BLaER1 treated with 17β-estradiol and CSF1 and Interleukin-3, amounts not matched to agents 10 nM and 100 nM (cell line): ENCODE measurements around the gene WASF3.

Experiments used
- H3K27ac ChIP-seq, 11 experiments: shearing (Covaris generic); formaldehyde crosslinking; 2 replicates each; pipeline ENCODE4 v1.8.1; 2022
- H3K27me3 ChIP-seq, 11 experiments: shearing (Covaris generic); formaldehyde crosslinking; 2 replicates each; pipeline ENCODE4 v1.8.1; 2022
- H3K36me3 ChIP-seq, 11 experiments: shearing (Covaris generic); formaldehyde crosslinking; 2 replicates each; pipeline ENCODE4 v1.8.1; 2022
- H3K4me1 ChIP-seq, 10 experiments: shearing (Covaris generic); formaldehyde crosslinking; 2 replicates each; pipeline ENCODE4 v1.8.1; 2022
- H3K4me2 ChIP-seq, 11 experiments: shearing (Covaris generic); formaldehyde crosslinking; 2 replicates each; pipeline ENCODE4 v1.8.1; 2022
- H3K4me3 ChIP-seq, 10 experiments: shearing (Covaris generic); formaldehyde crosslinking; 2 replicates each; pipeline ENCODE4 v1.8.1; 2022
- H3K9ac ChIP-seq, 11 experiments: shearing (Covaris generic); formaldehyde crosslinking; 2 replicates each; pipeline ENCODE4 v1.8.1; 2022
- H3K9me3 ChIP-seq, 11 experiments: shearing (Covaris generic); formaldehyde crosslinking; replicated peaks in 1 of 11; 2 replicates each; pipeline ENCODE4 v1.8.1; 2022
- H4K20me1 ChIP-seq, 11 experiments: shearing (Covaris generic); formaldehyde crosslinking; 2 replicates each; pipeline ENCODE4 v1.8.1; 2022
- Cebpa-rat ChIP-seq, 11 experiments: shearing (Covaris generic); IDR thresholded peaks; 2 replicates each; pipeline ENCODE4 v1.8.1; 2022

Gene WASF3

GRCh38 chr13:26590951-26591350 lies 33.5 kb downstream of the WASF3 start:
- no peaks in the 10 kb centered on the region; a peak in 1 of 22 replicates for H4K20me1 ChIP-seq
- H3K9ac ChIP-seq = no peak overlapping the region
- H3K9me3 ChIP-seq = 0 out of 22 replicates have a peak, but pooled peaks cover 0 to under 1% (median 0%) of the 10 kb centered on the region in 11 experiments
- H3K4me1 ChIP-seq = peaks cover 0 to 6% (median 0%) of the 10 kb centered on the region in 10 experiments; a peak in 4 of 20 replicates
- H3K4me3 ChIP-seq = no peak overlapping the region
- no peak overlapping the region for H3K4me2 ChIP-seq
- H3K36me3 ChIP-seq = no peaks in the 10 kb centered on the region
- no peaks in the 10 kb centered on the region; a peak in 1 of 22 replicates for H3K27me3 ChIP-seq
- no peak for TF ChIP-seq Cebpa-rat (IDR thresholded peaks at IDR 0.05)
- no peak overlapping the region for H3K27ac ChIP-seq

- no peak overlapping the region for H3K4me2 ChIP-seq
- H3K36me3 ChIP-seq = no peaks in the 10 kb centered on the region
- H3K27me3 ChIP-seq = no peaks in the 10 kb centered on the region; a peak in 1 of 22 replicates
- H3K9me3 ChIP-seq = peaks cover 3 to 7% (median 5%) of the 10 kb centered on the region in 11 experiments
- TF ChIP-seq Cebpa-rat (IDR thresholded peaks at IDR 0.05) = no peak
- no peaks in the 10 kb centered on the region; a peak in 1 of 22 replicates for H4K20me1 ChIP-seq
- no peak overlapping the region for H3K4me3 ChIP-seq
- H3K9ac ChIP-seq = no peak overlapping the region
- peaks cover 0 to 6% (median 0%) of the 10 kb centered on the region in 10 experiments; a peak in 4 of 20 replicates for H3K4me1 ChIP-seq
- H3K27ac ChIP-seq = no peak overlapping the region
These were observed 34.2 kb downstream of the WASF3 start for GRCh38 chr13:26591672-26592071.

GRCh38 chr13:26593661-26594060 lies 36.2 kb downstream of the WASF3 start:
- peaks cover 11 to 21% (median 18%) of the 10 kb centered on the region in 11 experiments for H3K9me3 ChIP-seq
- no peak overlapping the region for H3K9ac ChIP-seq
- H3K27ac ChIP-seq = no peak overlapping the region
- no peak overlapping the region for H3K4me2 ChIP-seq
- TF ChIP-seq Cebpa-rat (IDR thresholded peaks at IDR 0.05) = no peak
- no peaks in the 10 kb centered on the region for H3K36me3 ChIP-seq
- H3K4me1 ChIP-seq = peaks cover 0 to 6% (median 0%) of the 10 kb centered on the region in 10 experiments; a peak in 4 of 20 replicates
- no peak overlapping the region for H3K4me3 ChIP-seq
- H4K20me1 ChIP-seq = no peaks in the 10 kb centered on the region; a peak in 1 of 22 replicates
- no peaks in the 10 kb centered on the region for H3K27me3 ChIP-seq

- no peak for TF ChIP-seq Cebpa-rat (IDR thresholded peaks at IDR 0.05)
- no peaks in the 10 kb centered on the region for H3K27me3 ChIP-seq
- H3K27ac ChIP-seq = no peak overlapping the region
- no peak overlapping the region for H3K9ac ChIP-seq
- H3K4me1 ChIP-seq = peaks cover 0 to 6% (median 0%) of the 10 kb centered on the region in 10 experiments; a peak in 4 of 20 replicates
- no peak overlapping the region for H3K4me3 ChIP-seq
- H3K4me2 ChIP-seq = no peak overlapping the region
- no peaks in the 10 kb centered on the region; a peak in 1 of 22 replicates for H4K20me1 ChIP-seq
- H3K36me3 ChIP-seq = no peaks in the 10 kb centered on the region
- H3K9me3 ChIP-seq = peaks cover 11 to 27% (median 24%) of the 10 kb centered on the region in 11 experiments
These were observed 36.9 kb downstream of the WASF3 start for GRCh38 chr13:26594363-26594762.

GRCh38 chr13:26596458-26596857 lies 39.0 kb downstream of the WASF3 start:
- H3K27ac ChIP-seq = no peak overlapping the region
- H3K36me3 ChIP-seq = no peaks in the 10 kb centered on the region
- no peak for TF ChIP-seq Cebpa-rat (IDR thresholded peaks at IDR 0.05)
- peaks cover 0 to 5% (median 3%) of the 10 kb centered on the region in 10 experiments; a peak in 11 of 20 replicates for H3K4me1 ChIP-seq
- no peaks in the 10 kb centered on the region; a peak in 1 of 22 replicates for H4K20me1 ChIP-seq
- no peaks in the 10 kb centered on the region for H3K27me3 ChIP-seq
- no peak overlapping the region for H3K9ac ChIP-seq
- H3K4me2 ChIP-seq = no peak overlapping the region
- H3K4me3 ChIP-seq = no peak overlapping the region
- H3K9me3 ChIP-seq = peaks cover 11 to 27% (median 24%) of the 10 kb centered on the region in 11 experiments

- Histone ChIP-seq H3K9ac (no peak overlapping the region), H3K27me3 (no peaks in the 10 kb centered on the region), H3K36me3 (no peaks in the 10 kb centered on the region), H3K4me2 (no peak overlapping the region), H3K27ac (no peak overlapping the region), H4K20me1 (no peaks in the 10 kb centered on the region), H3K9me3 (peaks cover 11 to 27% (median 24%) of the 10 kb centered on the region in 11 experiments), H3K4me3 (no peak overlapping the region), H3K4me1 (peaks cover 0 to 11% (median 9%) of the 10 kb centered on the region in 10 experiments; a peak in 11 of 20 replicates)
- no peak for TF ChIP-seq Cebpa-rat (IDR thresholded peaks at IDR 0.05)
These were observed 41.9 kb downstream of the WASF3 start for GRCh38 chr13:26599403-26599802.

- H3K36me3 ChIP-seq = no peaks in the 10 kb centered on the region
- H3K27me3 ChIP-seq = no peaks in the 10 kb centered on the region
- no peak overlapping the region for H3K27ac ChIP-seq
- peaks cover 0 to 11% (median 9%) of the 10 kb centered on the region in 10 experiments; a peak in 11 of 20 replicates for H3K4me1 ChIP-seq
- H3K4me3 ChIP-seq = no peak overlapping the region
- TF ChIP-seq Cebpa-rat (IDR thresholded peaks at IDR 0.05) = no peak
- no peak overlapping the region for H3K9ac ChIP-seq
- peaks cover 11 to 27% (median 24%) of the 10 kb centered on the region in 11 experiments for H3K9me3 ChIP-seq
- no peaks in the 10 kb centered on the region for H4K20me1 ChIP-seq
- no peak overlapping the region for H3K4me2 ChIP-seq
These were observed 42.4 kb downstream of the WASF3 start for GRCh38 chr13:26599860-26600259.

GRCh38 chr13:26600343-26600742 lies 42.9 kb downstream of the WASF3 start:
- Histone ChIP-seq H3K9me3 (peaks cover 11 to 27% (median 24%) of the 10 kb centered on the region in 11 experiments), H3K36me3 (no peaks in the 10 kb centered on the region), H3K4me2 (0 out of 22 replicates have a peak overlapping the region, but pooled peaks of 1 of the 11 experiments have one; percentile 13), H4K20me1 (no peaks in the 10 kb centered on the region), H3K9ac (no peak overlapping the region), H3K4me3 (no peak overlapping the region), H3K27me3 (no peaks in the 10 kb centered on the region; a peak in 1 of 22 replicates), H3K4me1 (peaks cover 0 to 11% (median 9%) of the 10 kb centered on the region in 10 experiments; a peak in 11 of 20 replicates), H3K27ac (no peak overlapping the region)
- TF ChIP-seq Cebpa-rat (IDR thresholded peaks at IDR 0.05) = no peak

- Histone ChIP-seq H3K4me1 (peaks cover 0 to 11% (median 9%) of the 10 kb centered on the region in 10 experiments; a peak in 12 of 20 replicates), H4K20me1 (no peaks in the 10 kb centered on the region; a peak in 1 of 22 replicates), H3K36me3 (no peaks in the 10 kb centered on the region), H3K9me3 (peaks cover 8 to 21% (median 19%) of the 10 kb centered on the region in 11 experiments), H3K4me3 (no peak overlapping the region), H3K4me2 (peak overlapping the region in 7 of 11 experiments; percentile 7 to 35 (median 14); a peak in 6 of 22 replicates), H3K27ac (no peak overlapping the region), H3K9ac (no peak overlapping the region), H3K27me3 (no peaks in the 10 kb centered on the region; a peak in 1 of 22 replicates)
- no peak for TF ChIP-seq Cebpa-rat (IDR thresholded peaks at IDR 0.05)
These were observed 44.2 kb downstream of the WASF3 start for GRCh38 chr13:26601669-26602068.
